HepG2 (cell line): Measurements from ENCODE around the gene BICRA. TPM values are rescaled to one million over a fixed set of nuclear protein-coding genes. Genes with fewer than 3 reads are reported as not detected.

Source experiments
- ATAC-seq: fragments of 200-7000 bp; cut with Tn5 transposase; 3 replicates; pipeline ENCODE4 v1.9.1; 2020; ENCODE audit warnings: mild to moderate bottlenecking, moderate library complexity
- BruUV-seq: library from RNA; stranded (reverse); fragments of 400-500 nt; replicated peaks from 2 replicates; lab custom pipeline; 2021; lab: Mats Ljungman, UMichigan
- CTCF ChIA-PET: fragments of 300-600 bp; formaldehyde crosslinking; extraction: SDS; loops from one replicate; lab custom pipeline; 2021; ENCODE audit warnings: low total read pairs, inconsistent platforms, low intra/inter-chr PET ratio; lab: Yijun Ruan, JAX
- POLR2A ChIA-PET: fragments of 350-600 bp; sonication (Branson Sonifier 250); formaldehyde crosslinking; loops from one replicate; lab custom pipeline; 2020; ENCODE audit warnings: antibody characterized with exemption, inconsistent platforms; lab: Yijun Ruan, JAX
- DNase-seq: peaks from one replicate; pipeline ENCODE4 v3.0.0-alpha.2; 2015; ENCODE audit warnings: low spot score
- FAIRE-seq: peaks from 3 replicates; lab custom pipeline; 2011; peaks lifted over from hg19 to GRCh38; lab: Jason Lieb, UNC
- H2AFZ ChIP-seq: one replicate; pipeline ENCODE4 v1.6.1; 2011; ENCODE audit warnings: low read length, inconsistent platforms
- H3K27ac ChIP-seq: fragments of 300-600 bp; 3 replicates; pipeline ENCODE4 v1.8.0; 2011; ENCODE audit warnings: mixed run types, mild to moderate bottlenecking, mixed read lengths, low read length, inconsistent platforms; ENCODE audit not compliant: insufficient read depth; ENCODE audit errors: extremely low read length
- H3K27me3 ChIP-seq, 2 experiments: fragments of 200-600 bp in 1 of 2; 2 replicates in 1 of 2; 3 replicates in 1 of 2; pipeline versions ENCODE4 v1.6.0 to v1.8.0; 2011; ENCODE audit warnings: low read length in 2 of 2, mild to moderate bottlenecking in 2 of 2, moderate library complexity in 2 of 2, inconsistent platforms in 1 of 2; ENCODE audit not compliant: insufficient read depth in 2 of 2, control insufficient read depth in 1 of 2
- H3K36me3 ChIP-seq, 2 experiments: fragments of 200-600 bp in 1 of 2; replicated peaks in 1 of 2; 2 replicates in 1 of 2; 3 replicates in 1 of 2; pipeline versions ENCODE4 v1.5.1 to v1.8.0; 2011; ENCODE audit warnings: low read length in 2 of 2, inconsistent platforms in 1 of 2; ENCODE audit not compliant: insufficient read depth in 2 of 2, control insufficient read depth in 1 of 2
- H3K4me1 ChIP-seq: 2 replicates; pipeline ENCODE4 v1.5.1; 2012; ENCODE audit warnings: low read length, inconsistent platforms; ENCODE audit not compliant: insufficient read depth
- H3K4me2 ChIP-seq: 2 replicates; pipeline ENCODE4 v1.6.0; 2011; ENCODE audit warnings: low read depth, low read length, inconsistent platforms
- H3K4me3 ChIP-seq, 3 experiments: fragments of 200-600 bp in 1 of 3; sonication (generic), shearing (Covaris generic) in 1 of 3; replicated peaks in 1 of 3; 2 replicates each; pipeline ENCODE4 v1.5.1; 2011 to 2016; ENCODE audit warnings: low read length in 3 of 3, inconsistent platforms in 2 of 3, low read depth in 2 of 3, mild to moderate bottlenecking in 2 of 3, control low read depth in 1 of 3, mixed read lengths in 1 of 3; ENCODE audit not compliant: insufficient read depth in 1 of 3
- H3K79me2 ChIP-seq: one replicate; pipeline ENCODE4 v1.6.1; 2011; ENCODE audit warnings: low read length, inconsistent platforms; ENCODE audit not compliant: insufficient read depth
- H3K9ac ChIP-seq: 2 replicates; pipeline ENCODE4 v1.6.0; 2011; ENCODE audit warnings: mild to moderate bottlenecking, low read depth, low read length, inconsistent platforms; ENCODE audit not compliant: insufficient read depth
- H3K9me3 ChIP-seq: 2 replicates; pipeline ENCODE4 v1.5.1; 2012; ENCODE audit warnings: mild to moderate bottlenecking, low read length
- H4K20me1 ChIP-seq: 2 replicates; pipeline ENCODE4 v1.6.0; 2011; ENCODE audit warnings: inconsistent platforms, mild to moderate bottlenecking, low read length, moderate library complexity; ENCODE audit not compliant: insufficient read depth
- CCDC6 ChIP-seq: sonication (generic); formaldehyde crosslinking; IDR thresholded peaks from 2 replicates; pipeline ENCODE4 v1.8.1; 2022; ENCODE audit warnings: mild to moderate bottlenecking, missing genetic modification reagents, moderate library complexity
- CHCHD3 ChIP-seq: sonication (generic); formaldehyde crosslinking; IDR thresholded peaks from 2 replicates; pipeline ENCODE4 v1.8.0; 2022; ENCODE audit warnings: mild to moderate bottlenecking, missing genetic modification reagents, moderate library complexity
- DPF2 ChIP-seq: sonication (generic); formaldehyde crosslinking; IDR thresholded peaks from 2 replicates; pipeline ENCODE4 v1.4.0; 2020; ENCODE audit warnings: mild to moderate bottlenecking, low read depth, missing genetic modification reagents, borderline replicate concordance
- ELF1 ChIP-seq: sonication (generic); formaldehyde crosslinking; IDR thresholded peaks from 2 replicates; pipeline ENCODE4 v1.4.0; 2020; ENCODE audit warnings: missing genetic modification reagents
- FOXO4 ChIP-seq: sonication (generic); formaldehyde crosslinking; conservative IDR thresholded peaks from 2 replicates; pipeline ENCODE4 v1.8.1; 2023; ENCODE audit warnings: missing genetic modification reagents
- GATAD1 ChIP-seq: IDR thresholded peaks from 2 replicates; pipeline ENCODE4 v1.6.1; 2016; ENCODE audit warnings: missing genetic modification reagents, missing compliant biosample characterization
- KLF6 ChIP-seq: IDR thresholded peaks from 2 replicates; pipeline ENCODE4 v1.8.0; 2016; ENCODE audit warnings: missing biosample characterization, missing genetic modification reagents
- POLR2AphosphoS5 ChIP-seq: IDR thresholded peaks from 2 replicates; pipeline ENCODE4 v1.6.1; 2012; ENCODE audit warnings: low read depth, low read length
- SIX4 ChIP-seq: sonication (generic); formaldehyde crosslinking; IDR thresholded peaks from 2 replicates; pipeline ENCODE4 v1.4.0; 2020; ENCODE audit warnings: missing genetic modification reagents
- STAT6 ChIP-seq: sonication (generic); formaldehyde crosslinking; IDR thresholded peaks from 2 replicates; pipeline ENCODE4 v1.4.0; 2020; ENCODE audit warnings: missing genetic modification reagents, mild to moderate bottlenecking, borderline replicate concordance
- TOPORS ChIP-seq: sonication (generic); formaldehyde crosslinking; IDR thresholded peaks from 2 replicates; pipeline ENCODE4 v1.8.0; 2023; ENCODE audit warnings: mild to moderate bottlenecking, missing genetic modification reagents
- ZBTB33 ChIP-seq: sonication (generic); formaldehyde crosslinking; IDR thresholded peaks from 2 replicates; pipeline ENCODE4 v1.4.0; 2020; ENCODE audit warnings: missing genetic modification reagents
- ZNF317 ChIP-seq: sonication (generic); formaldehyde crosslinking; IDR thresholded peaks from 2 replicates; pipeline ENCODE4 v1.5.0; 2020; ENCODE audit warnings: mild to moderate bottlenecking, missing genetic modification reagents
- ZNF547 ChIP-seq: sonication (generic); formaldehyde crosslinking; IDR thresholded peaks from 2 replicates; pipeline ENCODE4 v1.5.1; 2020; ENCODE audit warnings: mild to moderate bottlenecking, missing genetic modification reagents
- ZNF761 ChIP-seq: sonication (generic); formaldehyde crosslinking; conservative IDR thresholded peaks from 2 replicates; pipeline ENCODE4 v1.4.0; 2020; ENCODE audit warnings: mild to moderate bottlenecking, missing genetic modification reagents
- WGBS: methylation state at CpG from one replicate; pipeline ENCODE4 v1.1.6; 2017; ENCODE audit warnings: low lambda C conversion rate; 5-methylcytosine and 5-hydroxymethylcytosine counted together
- in situ Hi-C: cut with HindIII; loops from 2 replicates; pipeline ENCODE4 v1.10.0; 2017; ENCODE audit warnings: low pct_unique_long_range_greater_than_20kb; ENCODE audit not compliant: extremely low pct_ligation_motif_present
- intact Hi-C: fragments of 100-400 bp; cut with micrococcal nuclease; formaldehyde crosslinking; loops from one replicate; pipeline ENCODE4 v1.10.0; 2022; ENCODE audit not compliant: unreplicated experiment
- polyA plus RNA-seq, 8 experiments: library from polyadenylated mRNA; depleted of rRNA in 3 of 8; stranded (reverse) in 7 of 8; unstranded in 1 of 8; fragments of >200 nt; fragmentation: Illumina TruSeq in 4 of 8; extraction: Trizol in 4 of 8; gene quantifications; 2 replicates each; pipeline versions ENCODE4 v1.2.1 to v1.2.3, GENCODE V29; 2011 to 2016; ENCODE audit warnings: low read depth in 4 of 8, missing spikeins in 1 of 8, mixed read lengths in 1 of 8; ENCODE audit not compliant: insufficient read depth in 1 of 8
- total RNA-seq, 5 experiments: library from RNA; depleted of rRNA; stranded (reverse); fragments of >200 nt; fragmentation: Illumina TruSeq; extraction: Trizol; gene quantifications; 2 replicates each; pipeline ENCODE4 v1.2.3, GENCODE V29; 2016; ENCODE audit warnings: low read depth in 1 of 5

Gene BICRA
- total and polyA plus RNA-seq, 2 of the 13 experiments (the other 11 are each of a cell fraction or from before 2014, with no cell fraction given), result 0.55 to 0.71 TPM

GRCh38 chr19:47745010-47745901 lies 136.3 kb downstream of the BICRA start, which contains the start of gene NOP53:
Gene NOP53 (plus strand): TSS chr19:47745546. CDS start chr19:47745560, 14 bp downstream.
- H3K4me3 ChIP-seq, result peak within 1 kb of the TSS; percentile 78 to 92 (median 90)
- no peak within 1 kb of the TSS for H2AFZ ChIP-seq
- intact Hi-C loops (no loop called here), in situ Hi-C loops (no loop called here)
- ChIA-PET CTCF (no interaction called here), POLR2A (interaction anchor here (0.6 to 1.8 kb wide), 4 partner anchors 11 to 121 kb away, joined by 3 to 5 read pairs (median 4); no protein-coding TSS in a partner anchor)
- no peaks in the 10 kb centered on the region for H3K27me3 ChIP-seq
- ATAC-seq (peak; percentile 77), DNase-seq (peak; percentile 92), FAIRE-seq (peak; percentile 82)
- H3K79me2 ChIP-seq, result peaks cover 25% of the 10 kb centered on the region
- no peaks in the 10 kb centered on the region for H3K9me3 ChIP-seq
- H3K9ac ChIP-seq, result peak within 1 kb of the TSS; percentile 88
- H3K36me3 ChIP-seq, result peaks cover 12 to 27% of the 10 kb centered on the region in 2 experiments
- peak within 1 kb of the TSS; percentile 96 for H3K4me2 ChIP-seq
- peaks cover 60% of the 10 kb centered on the region for H3K4me1 ChIP-seq
- peaks cover 9% of the 10 kb centered on the region; the same call in 1 of the 2 replicates for H4K20me1 ChIP-seq
- H3K27ac ChIP-seq, result peak within 1 kb of the TSS; percentile 92
- TSS peak; percentile 86 for BruUV-seq
- WGBS, result 4% methylated on average over 40 of the region's 53 CpGs
- no peak for TF ChIP-seq FOXO4 (CRISPR knock-in tag)
- TF ChIP-seq STAT6 (CRISPR knock-in tag), result no peak
- TF ChIP-seq SIX4, result no peak
- TF ChIP-seq CHCHD3, result no peak
- TF ChIP-seq GATAD1, result peak; percentile 93
- TF ChIP-seq CCDC6 (CRISPR knock-in tag), result 0 out of 2 replicates have a peak, but pooled peaks have one; percentile 39
- no peak for TF ChIP-seq ZNF761 (CRISPR knock-in tag)
- peak; percentile 92 for TF ChIP-seq POLR2AphosphoS5
- no peak for TF ChIP-seq KLF6 (CRISPR knock-in tag)
- TF ChIP-seq ELF1 (CRISPR knock-in tag), result peak; percentile 86
- TF ChIP-seq ZBTB33 (CRISPR knock-in tag), result peak; percentile 57
- no peak for TF ChIP-seq TOPORS (CRISPR knock-in tag)
- peak; percentile 85; the same call in 1 of the 2 replicates for TF ChIP-seq ZNF547 (CRISPR knock-in tag)
- TF ChIP-seq ZNF317, result peak; percentile 33; the same call in 1 of the 2 replicates
- TF ChIP-seq DPF2 (CRISPR knock-in tag), result no peak
